Measurements from ENCODE around the gene PGR. TPM values are rescaled to one million over a fixed set of nuclear protein-coding genes. Genes with fewer than 3 reads are reported as not detected.

Gene PGR
- polyA plus RNA-seq, 1 of the 3 experiments (the other 2 are of a cell fraction): not detected

- ChIA-PET POLR2A (no interaction called here), CTCF (no interaction called here)
- H3K4me2 ChIP-seq: no peak overlapping the region
- DNase-seq: no peak
- WGBS (ENCODE audit: low lambda C conversion rate): 0% methylated on average over 2 of the region's 2 CpGs
- no peaks in the 10 kb centered on the region for H3F3A ChIP-seq (replicated peaks; ENCODE audit: insufficient read depth)
- H3K79me2 ChIP-seq (ENCODE audit: insufficient read depth): no peaks in the 10 kb centered on the region
- H3K4me3 ChIP-seq (ENCODE audit: low read depth in 2 of 2, low read length in 1 of 2): no peak overlapping the region
- H2AFZ ChIP-seq (ENCODE audit: low read depth): no peak overlapping the region
- no peaks in the 10 kb centered on the region for H3K9me2 ChIP-seq
- no peak overlapping the region for H3K9ac ChIP-seq
- no peak for TF ChIP-seq EZH2phosphoT487 (IDR thresholded peaks at IDR 0.05; ENCODE audit: borderline replicate concordance, low read depth)
- no peak for TF ChIP-seq TCF12 (IDR thresholded peaks at IDR 0.05)
- no peak for TF ChIP-seq MAX (IDR thresholded peaks at IDR 0.05; ENCODE audit: low read depth)
- TF ChIP-seq FOXM1 (IDR thresholded peaks at IDR 0.05; ENCODE audit: low read depth): no peak
- no peak for TF ChIP-seq EP300 (IDR thresholded peaks at IDR 0.05; ENCODE audit: borderline replicate concordance in 1 of 2, low read depth in 1 of 2, low read length in 1 of 2)
- TF ChIP-seq POLR2AphosphoS5 (IDR thresholded peaks at IDR 0.05; ENCODE audit: low read depth, low read length): no peak
- TF ChIP-seq FOXJ3 (CRISPR knock-in tag; IDR thresholded peaks at IDR 0.05): no peak
- no peak for TF ChIP-seq USF2 (IDR thresholded peaks at IDR 0.05; ENCODE audit: borderline replicate concordance, low read depth, low read length)
- no peak for TF ChIP-seq CTCF (IDR thresholded peaks at IDR 0.05)
- no peak for TF ChIP-seq CHD2 (IDR thresholded peaks at IDR 0.05; ENCODE audit: low read length, partially characterized antibody)
- TF ChIP-seq RCOR1 (IDR thresholded peaks at IDR 0.05; ENCODE audit: low read length): no peak
- no peak overlapping the region for H3K27ac ChIP-seq (ENCODE audit: low read depth in 2 of 2, low read length in 1 of 2)
- no peaks in the 10 kb centered on the region for H3K36me3 ChIP-seq (replicated peaks in 1 of 2; ENCODE audit: control insufficient read depth in 1 of 2, insufficient read depth in 2 of 2, low read length in 1 of 2)
- no peaks in the 10 kb centered on the region for H3K4me1 ChIP-seq (ENCODE audit: control insufficient read depth in 1 of 2, insufficient read depth in 2 of 2, low read depth in 1 of 2, low read length in 1 of 2)
- no peaks in the 10 kb centered on the region for H4K20me1 ChIP-seq (ENCODE audit: insufficient read depth)
- no peaks in the 10 kb centered on the region for H3K9me3 ChIP-seq
- no peaks in the 10 kb centered on the region for H3K27me3 ChIP-seq (ENCODE audit: insufficient read depth)
Measured at GRCh38 chr11:101158119-101158518, 28.5 kb upstream of the PGR start.

GRCh38 chr11:101138245-101138930 lies 8.8 kb upstream of the PGR start:
- H3K9me2 ChIP-seq: no peaks in the 10 kb centered on the region
- no peak for TF ChIP-seq PBX3 (IDR thresholded peaks at IDR 0.05)
- no peak for TF ChIP-seq FOXJ3 (CRISPR knock-in tag; IDR thresholded peaks at IDR 0.05)
- TF ChIP-seq USF1 (IDR thresholded peaks at IDR 0.05; ENCODE audit: borderline replicate concordance, low read depth): no peak
- TF ChIP-seq TCF12 (IDR thresholded peaks at IDR 0.05): no peak
- TF ChIP-seq CHD2 (IDR thresholded peaks at IDR 0.05; ENCODE audit: low read length, partially characterized antibody): no peak
- TF ChIP-seq RAD21 (IDR thresholded peaks at IDR 0.05; ENCODE audit: low read length): no peak
- TF ChIP-seq RCOR1 (IDR thresholded peaks at IDR 0.05; ENCODE audit: low read length): no peak
- TF ChIP-seq FOSL2 (IDR thresholded peaks at IDR 0.05; ENCODE audit: borderline replicate concordance, low read depth): no peak
- TF ChIP-seq TAF1 (IDR thresholded peaks at IDR 0.05; ENCODE audit: borderline replicate concordance, low read depth, low read length): no peak
- TF ChIP-seq IRF3 (IDR thresholded peaks at IDR 0.05; ENCODE audit: low read depth, low read length): no peak
- no peak for TF ChIP-seq USF2 (IDR thresholded peaks at IDR 0.05; ENCODE audit: borderline replicate concordance, low read depth, low read length)

More at GRCh38 chr11:101138245-101138930, 8.8 kb upstream of the PGR start:
- H2AFZ ChIP-seq (ENCODE audit: low read depth): no peak overlapping the region
- DNase-seq: no peak
- no peak overlapping the region for H3K4me2 ChIP-seq
- no peaks in the 10 kb centered on the region for H3K36me3 ChIP-seq (replicated peaks in 1 of 2; ENCODE audit: control insufficient read depth in 1 of 2, insufficient read depth in 2 of 2, low read length in 1 of 2)
- no peak overlapping the region for H3K9ac ChIP-seq
- H3K4me3 ChIP-seq (ENCODE audit: low read depth in 2 of 2, low read length in 1 of 2): no peak overlapping the region
- no peak overlapping the region for H3K27ac ChIP-seq (ENCODE audit: low read depth in 2 of 2, low read length in 1 of 2)
- no peaks in the 10 kb centered on the region for H3K27me3 ChIP-seq (ENCODE audit: insufficient read depth)
- no peaks in the 10 kb centered on the region for H3F3A ChIP-seq (replicated peaks; ENCODE audit: insufficient read depth)
- H3K79me2 ChIP-seq (ENCODE audit: insufficient read depth): no peaks in the 10 kb centered on the region
- H3K4me1 ChIP-seq (ENCODE audit: control insufficient read depth in 1 of 2, insufficient read depth in 2 of 2, low read depth in 1 of 2, low read length in 1 of 2): no peaks in the 10 kb centered on the region
- ChIA-PET POLR2A (no interaction called here), CTCF (no interaction called here)
- H3K9me3 ChIP-seq: no peaks in the 10 kb centered on the region
- no peaks in the 10 kb centered on the region for H4K20me1 ChIP-seq (ENCODE audit: insufficient read depth)
- WGBS (ENCODE audit: low lambda C conversion rate): 0% methylated on average over 1 of the region's 1 CpG

Data from SK-N-SH (cell line).